Neuron (in vitro differentiated cells): ENCODE measurements around the gene ICAM3.

Experiments used
- H2AFZ ChIP-seq: one replicate; pipeline ENCODE4 v1.6.1; 2013; ENCODE audit warnings: low read depth, mild to moderate bottlenecking, inconsistent platforms, low read length, moderate library complexity
- H3K27me3 ChIP-seq: one replicate; pipeline ENCODE4 v1.6.1; 2013; ENCODE audit warnings: low read length; ENCODE audit not compliant: insufficient read depth
- H3K36me3 ChIP-seq: one replicate; pipeline ENCODE4 v1.6.1; 2013; ENCODE audit warnings: low read length; ENCODE audit not compliant: insufficient read depth
- H3K4me1 ChIP-seq: one replicate; pipeline ENCODE4 v1.6.1; 2013; ENCODE audit warnings: low read length; ENCODE audit not compliant: insufficient read depth
- H3K4me3 ChIP-seq: 2 replicates; pipeline ENCODE4 v1.5.1; 2013; ENCODE audit warnings: mild to moderate bottlenecking, low read length, moderate library complexity
- H3K9me3 ChIP-seq: one replicate; pipeline ENCODE4 v1.6.1; 2013; ENCODE audit warnings: low read length

The ICAM3 gene

DNA sequence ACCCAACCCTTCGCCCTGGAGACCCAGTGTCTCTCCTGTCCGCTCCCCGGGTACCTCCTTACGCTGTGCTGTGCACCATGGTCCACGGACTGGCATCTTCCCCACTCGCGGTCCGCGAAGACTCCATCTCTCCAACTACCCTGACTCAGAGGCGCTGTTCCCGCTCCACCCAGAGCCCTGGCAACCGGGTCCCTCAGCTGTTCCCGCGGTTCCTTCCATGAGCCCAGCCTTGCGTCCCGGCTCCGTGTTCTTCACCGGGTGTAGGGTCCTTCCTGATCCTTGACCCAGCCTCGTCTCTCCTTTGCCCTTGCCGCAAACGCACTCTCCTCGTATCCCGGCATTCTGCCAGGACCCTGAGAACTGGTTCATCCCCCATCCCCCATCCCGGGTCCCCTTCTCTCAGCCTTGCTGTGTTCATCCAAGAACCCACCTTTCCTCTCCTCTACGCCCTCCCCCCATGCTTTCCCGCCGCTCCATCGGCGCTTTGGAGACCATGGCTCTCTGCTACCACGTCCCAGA, 49.0 kb downstream of the ICAM3 start:
- Histone ChIP-seq H2AFZ (no peak overlapping the region), H3K27me3 (peaks cover 41% of the 10 kb centered on the region), H3K36me3 (peaks cover 4% of the 10 kb centered on the region), H3K9me3 (peaks cover 5% of the 10 kb centered on the region), H3K4me1 (peaks cover 30% of the 10 kb centered on the region), H3K4me3 (peak overlapping the region; percentile 50)

DNA sequence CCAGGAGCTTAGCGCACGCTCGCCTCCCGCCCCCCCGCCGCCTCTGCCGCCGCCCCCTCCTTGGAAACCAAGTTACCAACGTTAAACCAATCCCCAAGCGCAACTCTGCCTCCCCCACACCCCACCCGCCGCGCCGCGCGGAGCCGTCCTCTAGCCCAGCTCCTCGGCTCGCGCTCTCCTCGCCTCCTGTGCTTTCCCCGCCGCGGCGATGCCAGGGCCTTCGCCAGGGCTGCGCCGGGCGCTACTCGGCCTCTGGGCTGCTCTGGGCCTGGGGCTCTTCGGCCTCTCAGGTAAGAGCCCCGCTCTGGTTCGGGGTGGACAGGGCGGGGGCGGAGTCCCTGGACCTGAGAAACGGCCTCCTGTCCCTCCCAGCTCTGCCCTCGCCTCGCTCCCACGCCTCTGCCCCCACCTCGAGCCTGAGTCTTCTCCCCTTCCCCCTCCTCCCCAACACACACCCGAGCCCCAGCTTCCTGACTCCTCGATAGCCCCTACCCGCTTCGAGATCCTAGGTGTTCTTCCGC, 49.5 kb downstream of the ICAM3 start, which contains the start of gene ICAM5:
Gene ICAM5 (plus strand): TSS at position 117 of the 521 bp plus-strand sequence. CDS start 92 bp downstream, at position 209.
- H3K4me3 ChIP-seq: peak within 1 kb of the TSS; percentile 50
- peaks cover 9% of the 10 kb centered on the region for H3K36me3 ChIP-seq
- H2AFZ ChIP-seq: peak within 1 kb of the TSS; percentile 65
- peaks cover 5% of the 10 kb centered on the region for H3K9me3 ChIP-seq
- H3K27me3 ChIP-seq: peaks cover 37% of the 10 kb centered on the region
- peaks cover 30% of the 10 kb centered on the region for H3K4me1 ChIP-seq

DNA sequence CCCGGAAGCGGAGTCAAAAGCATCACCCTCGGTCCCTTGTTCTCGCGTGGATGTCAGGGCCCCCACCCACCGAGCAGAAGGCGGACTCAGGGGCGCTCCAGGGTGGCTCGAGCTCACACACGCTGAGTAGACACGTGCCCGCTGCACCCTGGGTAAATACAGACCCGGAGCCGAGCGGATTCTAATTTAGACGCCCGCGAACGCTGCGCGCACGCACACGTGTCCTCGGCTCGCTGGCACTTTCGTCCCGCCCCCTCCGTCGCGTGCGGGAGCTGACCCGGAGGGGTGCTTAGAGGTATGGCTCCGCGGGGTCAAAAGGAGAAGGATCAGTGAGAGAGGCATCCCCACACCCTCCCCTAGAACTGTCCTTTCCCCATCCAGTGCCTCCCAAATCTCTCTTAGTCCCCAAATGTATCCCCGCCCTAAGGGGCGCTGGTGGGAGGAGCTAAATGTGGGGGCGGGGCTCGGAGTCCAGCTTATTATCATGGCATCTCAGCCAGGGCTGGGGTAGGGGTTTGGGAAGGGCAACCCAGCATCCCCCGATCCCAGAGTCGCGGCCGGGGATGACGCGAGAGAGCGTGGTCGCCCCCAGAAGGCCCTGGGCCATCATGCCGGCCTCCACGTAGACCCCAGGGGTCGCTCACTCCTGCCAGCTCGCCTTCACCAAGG, 50.1 kb downstream of the ICAM3 start:
- Histone ChIP-seq H3K4me1 (peaks cover 30% of the 10 kb centered on the region), H3K4me3 (peak overlapping the region; percentile 50), H3K9me3 (peaks cover 5% of the 10 kb centered on the region), H3K36me3 (peaks cover 12% of the 10 kb centered on the region), H3K27me3 (peaks cover 34% of the 10 kb centered on the region), H2AFZ (peak overlapping the region; percentile 52)

DNA sequence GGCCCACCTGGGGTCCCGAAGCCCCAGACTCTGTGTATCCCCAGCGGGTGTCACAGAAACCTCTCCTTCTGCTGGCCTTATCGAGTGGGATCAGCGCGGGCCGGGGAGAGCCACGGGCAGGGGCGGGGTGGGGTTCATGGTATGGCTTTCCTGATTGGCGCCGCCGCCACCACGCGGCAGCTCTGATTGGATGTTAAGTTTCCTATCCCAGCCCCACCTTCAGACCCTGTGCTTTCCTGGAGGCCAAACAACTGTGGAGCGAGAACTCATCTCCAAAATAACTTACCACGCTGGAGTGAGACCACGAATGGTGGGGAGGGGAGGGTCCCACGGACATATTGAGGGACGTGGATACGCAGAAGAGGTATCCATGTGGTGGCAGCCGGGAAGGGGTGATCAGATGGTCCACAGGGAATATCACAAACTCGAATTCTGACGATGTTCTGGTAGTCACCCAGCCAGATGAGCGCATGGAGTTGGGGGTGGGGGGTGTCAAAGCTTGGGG, 50.7 kb downstream of the ICAM3 start:
- peaks cover 34% of the 10 kb centered on the region for H3K27me3 ChIP-seq

DNA sequence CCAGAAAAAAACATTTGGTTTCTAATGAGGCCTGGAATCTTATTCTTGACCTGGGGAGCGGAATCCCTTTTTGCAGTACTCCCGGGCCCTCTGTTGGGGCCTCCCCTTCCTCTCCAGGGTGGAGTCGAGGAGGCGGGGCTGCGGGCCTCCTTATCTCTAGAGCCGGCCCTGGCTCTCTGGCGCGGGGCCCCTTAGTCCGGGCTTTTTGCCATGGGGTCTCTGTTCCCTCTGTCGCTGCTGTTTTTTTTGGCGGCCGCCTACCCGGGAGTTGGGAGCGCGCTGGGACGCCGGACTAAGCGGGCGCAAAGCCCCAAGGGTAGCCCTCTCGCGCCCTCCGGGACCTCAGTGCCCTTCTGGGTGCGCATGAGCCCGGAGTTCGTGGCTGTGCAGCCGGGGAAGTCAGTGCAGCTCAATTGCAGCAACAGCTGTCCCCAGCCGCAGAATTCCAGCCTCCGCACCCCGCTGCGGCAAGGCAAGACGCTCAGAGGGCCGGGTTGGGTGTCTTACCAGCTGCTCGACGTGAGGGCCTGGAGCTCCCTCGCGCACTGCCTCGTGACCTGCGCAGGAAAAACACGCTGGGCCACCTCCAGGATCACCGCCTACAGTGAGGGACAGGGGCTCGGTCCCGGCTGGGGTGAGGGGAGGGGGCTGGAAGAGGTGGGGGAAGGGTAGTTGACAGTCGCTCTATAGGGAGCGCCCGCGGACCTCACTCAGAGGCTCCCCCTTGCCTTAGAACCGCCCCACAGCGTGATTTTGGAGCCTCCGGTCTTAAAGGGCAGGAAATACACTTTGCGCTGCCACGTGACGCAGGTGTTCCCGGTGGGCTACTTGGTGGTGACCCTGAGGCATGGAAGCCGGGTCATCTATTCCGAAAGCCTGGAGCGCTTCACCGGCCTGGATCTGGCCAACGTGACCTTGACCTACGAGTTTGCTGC, 52.4 kb downstream of the ICAM3 start, which contains the start of gene ICAM4:
Gene ICAM4 (plus strand): TSS at position 153 of the 935 bp plus-strand sequence. CDS start 58 bp downstream, at position 211.
- Histone ChIP-seq H2AFZ (no peak within 1 kb of the TSS), H3K36me3 (peaks cover 19% of the 10 kb centered on the region), H3K27me3 (peaks cover 21% of the 10 kb centered on the region), H3K4me3 (no peak within 1 kb of the TSS), H3K4me1 (peaks cover 29% of the 10 kb centered on the region), H3K9me3 (no peaks in the 10 kb centered on the region)

More for the DNA sequence above, 50.7 kb downstream of the ICAM3 start:
- Histone ChIP-seq H3K9me3 (peaks cover 3% of the 10 kb centered on the region), H3K4me1 (peaks cover 30% of the 10 kb centered on the region), H3K4me3 (peak overlapping the region; percentile 50), H2AFZ (peak overlapping the region; percentile 52), H3K36me3 (peaks cover 18% of the 10 kb centered on the region)

DNA sequence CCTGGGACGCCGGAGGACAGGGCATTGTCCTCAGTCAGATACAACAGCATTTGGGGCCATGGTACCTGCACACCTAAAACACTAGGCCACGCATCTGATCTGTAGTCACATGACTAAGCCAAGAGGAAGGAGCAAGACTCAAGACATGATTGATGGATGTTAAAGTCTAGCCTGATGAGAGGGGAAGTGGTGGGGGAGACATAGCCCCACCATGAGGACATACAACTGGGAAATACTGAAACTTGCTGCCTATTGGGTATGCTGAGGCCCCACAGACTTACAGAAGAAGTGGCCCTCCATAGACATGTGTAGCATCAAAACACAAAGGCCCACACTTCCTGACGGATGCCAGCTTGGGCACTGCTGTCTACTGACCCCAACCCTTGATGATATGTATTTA, 54.0 kb downstream of the ICAM3 start:
- Histone ChIP-seq H3K4me3 (no peak overlapping the region), H3K4me1 (peaks cover 15% of the 10 kb centered on the region), H2AFZ (no peak overlapping the region), H3K27me3 (peaks cover 8% of the 10 kb centered on the region), H3K36me3 (peaks cover 19% of the 10 kb centered on the region), H3K9me3 (no peaks in the 10 kb centered on the region)

DNA sequence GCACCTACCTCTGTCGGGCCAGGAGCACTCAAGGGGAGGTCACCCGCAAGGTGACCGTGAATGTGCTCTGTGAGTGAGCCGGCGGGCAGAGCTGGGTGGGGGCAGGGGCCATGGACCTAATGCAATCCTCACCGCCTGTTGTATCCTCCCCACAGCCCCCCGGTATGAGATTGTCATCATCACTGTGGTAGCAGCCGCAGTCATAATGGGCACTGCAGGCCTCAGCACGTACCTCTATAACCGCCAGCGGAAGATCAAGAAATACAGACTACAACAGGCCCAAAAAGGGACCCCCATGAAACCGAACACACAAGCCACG, 54.5 kb downstream of the ICAM3 start:
- Histone ChIP-seq H3K36me3 (peaks cover 19% of the 10 kb centered on the region), H3K27me3 (peaks cover 3% of the 10 kb centered on the region), H3K9me3 (no peaks in the 10 kb centered on the region), H3K4me3 (no peak overlapping the region), H3K4me1 (peaks cover 10% of the 10 kb centered on the region), H2AFZ (no peak overlapping the region)

DNA sequence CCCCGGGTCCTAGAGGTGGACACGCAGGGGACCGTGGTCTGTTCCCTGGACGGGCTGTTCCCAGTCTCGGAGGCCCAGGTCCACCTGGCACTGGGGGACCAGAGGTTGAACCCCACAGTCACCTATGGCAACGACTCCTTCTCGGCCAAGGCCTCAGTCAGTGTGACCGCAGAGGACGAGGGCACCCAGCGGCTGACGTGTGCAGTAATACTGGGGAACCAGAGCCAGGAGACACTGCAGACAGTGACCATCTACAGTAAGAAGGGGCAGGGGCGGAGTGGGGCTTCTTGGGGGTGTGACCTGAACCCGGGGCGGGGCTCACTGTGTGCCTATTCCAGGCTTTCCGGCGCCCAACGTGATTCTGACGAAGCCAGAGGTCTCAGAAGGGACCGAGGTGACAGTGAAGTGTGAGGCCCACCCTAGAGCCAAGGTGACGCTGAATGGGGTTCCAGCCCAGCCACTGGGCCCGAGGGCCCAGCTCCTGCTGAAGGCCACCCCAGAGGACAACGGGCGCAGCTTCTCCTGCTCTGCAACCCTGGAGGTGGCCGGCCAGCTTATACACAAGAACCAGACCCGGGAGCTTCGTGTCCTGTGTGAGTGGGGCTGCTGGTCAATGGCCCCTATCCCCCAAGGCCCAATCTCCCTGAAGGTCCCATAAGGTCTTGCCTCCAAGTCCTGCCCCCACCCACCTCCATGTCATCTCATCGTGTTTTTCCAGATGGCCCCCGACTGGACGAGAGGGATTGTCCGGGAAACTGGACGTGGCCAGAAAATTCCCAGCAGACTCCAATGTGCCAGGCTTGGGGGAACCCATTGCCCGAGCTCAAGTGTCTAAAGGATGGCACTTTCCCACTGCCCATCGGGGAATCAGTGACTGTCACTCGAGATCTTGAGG, 55.1 kb downstream of the ICAM3 start:
- Histone ChIP-seq H3K4me3 (no peak overlapping the region), H3K27me3 (peaks cover under 1% of the 10 kb centered on the region), H3K36me3 (peaks cover 19% of the 10 kb centered on the region), H3K4me1 (peaks cover 6% of the 10 kb centered on the region), H2AFZ (no peak overlapping the region), H3K9me3 (no peaks in the 10 kb centered on the region)
